Thyroid gland (tissue), 4 donors: ENCODE measurements around the gene POLR3E.

Experiments
- CTCF ChIP-seq, 6 experiments: fragments of 200-600 bp in 3 of 6; fragments of 450-650 bp in 3 of 6; sonication (generic) in 3 of 6; IDR thresholded peaks; one replicate each; pipeline ENCODE4 v1.5.1; 2016 to 2019; ENCODE audit warnings: antibody characterized with exemption in 6 of 6, mild to moderate bottlenecking in 2 of 6, inconsistent platforms in 1 of 6, moderate library complexity in 1 of 6
- POLR2A ChIP-seq, 2 donors: fragments of 450-650 bp; IDR thresholded peaks; one replicate each; pipeline ENCODE4 v1.6.1; 2017; ENCODE audit warnings: antibody characterized with exemption in 2 of 2, mild to moderate bottlenecking in 2 of 2, moderate library complexity in 1 of 2

DNA sequence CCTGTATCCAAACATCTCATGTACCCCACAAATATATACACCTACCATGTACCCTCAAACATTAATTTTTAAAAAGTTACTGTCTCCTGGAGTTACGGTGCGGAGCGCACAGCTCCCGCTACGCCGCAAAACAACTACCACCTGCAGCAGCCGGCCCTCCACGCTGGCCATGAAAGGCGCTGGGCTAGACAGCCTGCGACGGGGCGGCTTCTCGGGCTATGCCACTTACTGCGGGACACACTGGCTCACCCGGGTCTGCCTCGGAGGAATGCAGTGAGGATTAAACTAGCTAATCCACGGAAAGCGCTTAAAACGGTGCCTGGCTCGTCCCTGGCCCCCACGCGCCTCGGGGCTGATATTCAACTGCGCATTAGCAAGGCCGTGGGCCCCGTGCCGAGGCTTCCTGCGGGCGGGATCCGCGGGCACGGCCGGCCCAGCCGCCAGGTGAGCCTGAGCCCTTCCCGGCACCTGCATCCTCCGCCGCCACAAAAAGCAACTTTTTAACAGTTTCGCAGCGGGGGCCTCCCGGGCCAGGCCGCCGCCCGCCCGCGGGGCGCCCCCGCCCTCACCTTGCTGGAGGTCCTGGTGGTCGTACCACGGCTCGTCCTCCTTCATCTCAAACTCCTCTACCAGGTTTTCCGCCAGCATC lies 76.6 kb downstream of the POLR3E start:
- TF ChIP-seq CTCF (IDR thresholded peaks at IDR 0.05) (no peak), POLR2A (IDR thresholded peaks at IDR 0.05) (peak in 1 of 2 donors; percentile 2)
